ENCODE data around the gene MUL1. TPM values are rescaled to one million over a fixed set of nuclear protein-coding genes. Genes with fewer than 3 reads are reported as not detected.

Gene MUL1
- total and polyA plus RNA-seq, 2 of the 8 experiments (the other 6 are each of a cell fraction or from before 2014, with no cell fraction given): 16.4 to 20.8 TPM

GRCh38 chr1:20505488-20505887, 2.5 kb downstream of the MUL1 start:
- Histone ChIP-seq H4K8ac (ENCODE audit: extremely low read depth, insufficient read depth, low read length) (no peak overlapping the region), H3K4ac (replicated peaks; ENCODE audit: insufficient read length, low read depth, low read length) (no peak overlapping the region), H2BK20ac (ENCODE audit: low read length) (no peak overlapping the region), H2AK5ac (ENCODE audit: low read depth, low read length) (no peak overlapping the region), H3K9ac (replicated peaks in 1 of 4; ENCODE audit: extremely low read depth in 1 of 4, low read depth in 3 of 4, low read length in 3 of 4) (no peak overlapping the region), H4K5ac (ENCODE audit: insufficient read length, low read depth, low read length) (no peak overlapping the region), H3K4me3 (ENCODE audit: extremely low read depth in 1 of 4, insufficient read depth in 2 of 4, low read depth in 3 of 4, low read length in 4 of 4) (no peak overlapping the region), H2BK12ac (ENCODE audit: low read depth, low read length) (no peak overlapping the region), H3K27me3 (replicated peaks in 1 of 4; ENCODE audit: control insufficient read depth in 3 of 4, extremely low read depth in 1 of 4, insufficient read depth in 3 of 4, low read length in 3 of 4) (no peaks in the 10 kb centered on the region; a peak in 1 of 7 replicates), H3K79me2 (ENCODE audit: control insufficient read depth in 1 of 2, insufficient read depth in 2 of 2, low read length in 2 of 2) (peaks cover 0 to 30% of the 10 kb centered on the region in 2 experiments; a peak in 3 of 4 replicates), H3K23me2 (ENCODE audit: low read depth, low read length) (no peaks in the 10 kb centered on the region; the same call in 1 of the 2 replicates), H2BK15ac (ENCODE audit: low read length) (no peak overlapping the region), H3K56ac (replicated peaks; ENCODE audit: insufficient read length, low read depth, low read length) (no peak overlapping the region), H2BK5ac (ENCODE audit: low read depth, low read length) (no peak overlapping the region), H4K20me1 (replicated peaks in 1 of 2; ENCODE audit: control insufficient read depth in 1 of 2, insufficient read depth in 2 of 2, low read length in 2 of 2) (peaks cover 0 to 4% of the 10 kb centered on the region in 2 experiments), H3K27ac (ENCODE audit: low read depth, low read length) (no peak overlapping the region), H4K91ac (replicated peaks; ENCODE audit: insufficient read length, low read length) (no peak overlapping the region), H3K18ac (ENCODE audit: extremely low read depth, low read length) (no peak overlapping the region), H2BK120ac (replicated peaks; ENCODE audit: low read depth, low read length) (no peak overlapping the region), H3K36me3 (ENCODE audit: control insufficient read depth in 2 of 4, insufficient read depth in 4 of 4, low read length in 3 of 4) (peaks cover 5 to 22% (median 14%) of the 10 kb centered on the region in 4 experiments), H3K9me3 (ENCODE audit: insufficient read depth in 2 of 2, low read depth in 1 of 2, low read length in 1 of 2) (no peaks in the 10 kb centered on the region), H3K79me1 (ENCODE audit: low read depth, low read length) (no peaks in the 10 kb centered on the region; the same call in 1 of the 2 replicates), H3K4me2 (ENCODE audit: insufficient read depth in 1 of 2, low read depth in 2 of 2, low read length in 2 of 2) (no peak overlapping the region), H3K23ac (ENCODE audit: insufficient read length) (no peak overlapping the region), H3K14ac (ENCODE audit: insufficient read length) (no peak overlapping the region), H3K4me1 (replicated peaks in 1 of 4; ENCODE audit: control insufficient read depth in 3 of 4, insufficient read depth in 4 of 4, low read length in 3 of 4) (peaks cover 0 to 3% (median 2%) of the 10 kb centered on the region in 4 experiments; a peak in 2 of 7 replicates), H2AFZ (ENCODE audit: low read length) (no peak overlapping the region)
- no peak for DNase-seq (ENCODE audit: low read depth in 1 of 2, low spot score in 2 of 2)
- no peak for FAIRE-seq
- ChIA-PET CTCF (ENCODE audit: partially characterized antibody) (interaction anchor here (0.8 to 3.2 kb wide), 3 partner anchors 11 to 326 kb away, joined by 3 to 16 read pairs (median 3); no protein-coding TSS in a partner anchor), POLR2A (ENCODE audit: partially characterized antibody) (interaction anchor here (1.6 kb wide), 1 partner anchor 9 kb away, joined by 3 read pairs; no protein-coding TSS in a partner anchor)
- 100% methylated on average over 1 of the region's 1 CpG; no CpG with 5 or more reads in 1 of the 2 experiments for WGBS, 2 experiments (ENCODE audit: extremely low coverage in 1 of 2, insufficient coverage in 1 of 2, insufficient read length in 1 of 2, insufficient replicate concordance in 2 of 2, low coverage in 1 of 2, low lambda C conversion rate in 2 of 2, missing lambda C conversion rate in 1 of 2)
- TF ChIP-seq CTBP2 (IDR thresholded peaks at IDR 0.05; ENCODE audit: borderline replicate concordance, insufficient read depth, insufficient read length, low read length) (no peak), RNF2 (IDR thresholded peaks at IDR 0.05; ENCODE audit: borderline replicate concordance, low read depth, low read length, missing control alignments, poor library complexity, severe bottlenecking) (no peak), SIX5 (IDR thresholded peaks at IDR 0.05; ENCODE audit: low read depth, low read length) (no peak), YY1 (IDR thresholded peaks at IDR 0.05; ENCODE audit: low read depth, low read length) (no peak), PHF8 (conservative IDR thresholded peaks at IDR 0.05; ENCODE audit: low read depth, low read length) (no peak), TAF7 (optimal IDR thresholded peaks at IDR 0.05; ENCODE audit: borderline replicate concordance, low read depth, low read length) (no peak), ASH2L (IDR thresholded peaks at IDR 0.05; ENCODE audit: low read length) (no peak), MAX (IDR thresholded peaks at IDR 0.05) (no peak), BACH1 (IDR thresholded peaks at IDR 0.05; ENCODE audit: low read length) (no peak), CHD2 (IDR thresholded peaks at IDR 0.05; ENCODE audit: low read length) (no peak), GTF2F1 (IDR thresholded peaks at IDR 0.05; ENCODE audit: borderline replicate concordance, low read depth, low read length) (no peak)
- TF ChIP-seq, protein P1, sequence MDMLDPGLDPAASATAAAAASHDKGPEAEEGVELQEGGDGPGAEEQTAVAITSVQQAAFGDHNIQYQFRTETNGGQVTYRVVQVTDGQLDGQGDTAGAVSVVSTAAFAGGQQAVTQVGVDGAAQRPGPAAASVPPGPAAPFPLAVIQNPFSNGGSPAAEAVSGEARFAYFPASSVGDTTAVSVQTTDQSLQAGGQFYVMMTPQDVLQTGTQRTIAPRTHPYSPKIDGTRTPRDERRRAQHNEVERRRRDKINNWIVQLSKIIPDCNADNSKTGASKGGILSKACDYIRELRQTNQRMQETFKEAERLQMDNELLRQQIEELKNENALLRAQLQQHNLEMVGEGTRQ (IDR thresholded peaks at IDR 0.05; ENCODE audit: low read length): no peak
